SK-N-SH (cell line): ENCODE data around the gene ARID1B. TPM values are rescaled to one million over a fixed set of nuclear protein-coding genes. Genes with fewer than 3 reads are reported as not detected.

Experiments
- CTCF ChIA-PET: fragments of 300-600, 350-600 bp; formaldehyde crosslinking; extraction: SDS; loops from one replicate; lab custom pipeline; 2021; lab: Yijun Ruan, JAX
- POLR2A ChIA-PET: fragments of 350-600 bp; sonication (Branson Sonifier 250); formaldehyde crosslinking; extraction: SDS; loops from one replicate; lab custom pipeline; 2020; ENCODE audit warnings: antibody characterized with exemption, inconsistent platforms; lab: Yijun Ruan, JAX
- DNase-seq: peaks from one replicate; pipeline ENCODE4 v3.0.0; 2012
- H2AFZ ChIP-seq: fragments of 200-600 bp; sonication (generic); 2 replicates; pipeline ENCODE4 v1.8.1; 2016; ENCODE audit warnings: antibody characterized with exemption, mild to moderate bottlenecking, low read depth
- H3F3A ChIP-seq: fragments of 200-600 bp; sonication (generic); replicated peaks from 2 replicates; pipeline ENCODE3; 2016; ENCODE audit warnings: antibody characterized with exemption, mild to moderate bottlenecking; ENCODE audit not compliant: insufficient read depth
- H3K27ac ChIP-seq, 2 experiments: fragments of 200-500 bp in 1 of 2; fragments of 200-600 bp in 1 of 2; sonication (Bioruptor generic) in 1 of 2; sonication (generic), shearing (Covaris generic) in 1 of 2; 2 replicates each; pipeline versions ENCODE4 v1.5.1 to v1.6.1; 2014 to 2016; ENCODE audit warnings: low read depth in 2 of 2, inconsistent platforms in 1 of 2, low read length in 1 of 2, mild to moderate bottlenecking in 1 of 2, mixed read lengths in 1 of 2
- H3K27me3 ChIP-seq: fragments of 200-600 bp; sonication (generic), shearing (Covaris generic); 2 replicates; pipeline ENCODE4 v1.6.1; 2016; ENCODE audit warnings: mixed run types; ENCODE audit not compliant: insufficient read depth
- H3K36me3 ChIP-seq, 2 experiments: fragments of 200-500 bp in 1 of 2; fragments of 200-600 bp in 1 of 2; sonication (Bioruptor generic) in 1 of 2; sonication (generic) in 1 of 2; replicated peaks in 1 of 2; 2 replicates each; pipeline versions ENCODE3 to v1.5.1; 2014 to 2016; ENCODE audit warnings: low read length in 1 of 2, mild to moderate bottlenecking in 1 of 2; ENCODE audit not compliant: insufficient read depth in 2 of 2, control insufficient read depth in 1 of 2
- H3K4me1 ChIP-seq, 2 experiments: fragments of 200-500 bp in 1 of 2; fragments of 200-600 bp in 1 of 2; sonication (Bioruptor generic) in 1 of 2; sonication (generic), shearing (Covaris generic) in 1 of 2; 2 replicates each; pipeline versions ENCODE4 v1.5.1 to v1.6.1; 2014 to 2016; ENCODE audit warnings: low read depth in 1 of 2, low read length in 1 of 2, mixed run types in 1 of 2; ENCODE audit not compliant: insufficient read depth in 2 of 2, control insufficient read depth in 1 of 2
- H3K4me2 ChIP-seq: fragments of 200-600 bp; sonication (generic), shearing (Covaris generic); 2 replicates; pipeline ENCODE4 v1.6.1; 2017; ENCODE audit warnings: mixed run types
- H3K4me3 ChIP-seq, 2 experiments: fragments of 200-500 bp in 1 of 2; fragments of 200-600 bp in 1 of 2; sonication (Bioruptor generic) in 1 of 2; sonication (generic), shearing (Covaris generic) in 1 of 2; 2 replicates each; pipeline versions ENCODE4 v1.5.1 to v1.8.1; 2014 to 2016; ENCODE audit warnings: low read depth in 2 of 2, inconsistent platforms in 1 of 2, low read length in 1 of 2, mild to moderate bottlenecking in 1 of 2, mixed read lengths in 1 of 2, moderate library complexity in 1 of 2
- H3K79me2 ChIP-seq: fragments of 200-600 bp; sonication (generic); 2 replicates; pipeline ENCODE4 v1.8.1; 2017; ENCODE audit warnings: mild to moderate bottlenecking; ENCODE audit not compliant: insufficient read depth
- H3K9ac ChIP-seq: fragments of 200-600 bp; sonication (generic); 2 replicates; pipeline ENCODE4 v1.6.1; 2017; ENCODE audit warnings: mixed run types
- H3K9me2 ChIP-seq: fragments of 200-600 bp; sonication (generic); 2 replicates; pipeline ENCODE4 v1.6.1; 2017; ENCODE audit warnings: mixed run types
- H3K9me3 ChIP-seq: fragments of 200-600 bp; sonication (generic); 2 replicates; pipeline ENCODE4 v1.6.1; 2017; ENCODE audit warnings: mixed run types, mild to moderate bottlenecking, moderate library complexity
- H4K20me1 ChIP-seq: fragments of 200-600 bp; sonication (generic); 2 replicates; pipeline ENCODE4 v1.6.1; 2017; ENCODE audit warnings: mild to moderate bottlenecking, mixed run types; ENCODE audit not compliant: insufficient read depth
- CHD2 ChIP-seq: fragments of 150-350 bp; IDR thresholded peaks from 2 replicates; pipeline ENCODE4 v1.6.1; 2018; ENCODE audit warnings: low read length; ENCODE audit not compliant: partially characterized antibody
- FOSL2 ChIP-seq: IDR thresholded peaks from 2 replicates; pipeline ENCODE4 v1.4.0; 2012; ENCODE audit warnings: low read depth, mild to moderate bottlenecking, moderate library complexity, borderline replicate concordance
- FOXJ3 ChIP-seq: sonication (generic); formaldehyde crosslinking; IDR thresholded peaks from 2 replicates; pipeline ENCODE4 v1.5.1; 2020; ENCODE audit warnings: mild to moderate bottlenecking, missing genetic modification reagents
- GATA2 ChIP-seq: sonication (generic); formaldehyde crosslinking; IDR thresholded peaks from 2 replicates; pipeline ENCODE4 v1.5.0; 2020; ENCODE audit warnings: mild to moderate bottlenecking, missing genetic modification reagents
- JUND ChIP-seq: IDR thresholded peaks from 2 replicates; pipeline ENCODE4 v1.4.0; 2012
- MXI1 ChIP-seq: IDR thresholded peaks from 2 replicates; pipeline ENCODE4 v1.6.1; 2012; ENCODE audit warnings: mild to moderate bottlenecking, low read depth, low read length, improper control_type of control experiment
- NFIC ChIP-seq: IDR thresholded peaks from 2 replicates; pipeline ENCODE4 v1.4.0; 2012; ENCODE audit warnings: borderline replicate concordance
- POLR2AphosphoS5 ChIP-seq: IDR thresholded peaks from 2 replicates; pipeline ENCODE4 v1.6.1; 2012; ENCODE audit warnings: low read depth, low read length
- RAD21 ChIP-seq: IDR thresholded peaks from 2 replicates; pipeline ENCODE4 v1.6.1; 2012; ENCODE audit warnings: mild to moderate bottlenecking, low read length
- TCF12 ChIP-seq: IDR thresholded peaks from 2 replicates; pipeline ENCODE4 v1.4.0; 2012
- TEAD4 ChIP-seq: IDR thresholded peaks from 2 replicates; pipeline ENCODE4 v1.4.0; 2012; ENCODE audit warnings: mild to moderate bottlenecking, borderline replicate concordance; ENCODE audit not compliant: insufficient read depth
- WGBS: methylation state at CpG from one replicate; pipeline ENCODE4 v1.1.6; 2017; ENCODE audit warnings: low lambda C conversion rate; 5-methylcytosine and 5-hydroxymethylcytosine counted together
- polyA plus RNA-seq, 3 experiments: library from polyadenylated mRNA; depleted of rRNA; stranded (reverse); fragments of >200 nt; gene quantifications; 2 replicates each; pipeline ENCODE4 v1.2.3, GENCODE V29; 2012
- TF ChIP-seq, protein P1 (sequence below): IDR thresholded peaks from 2 replicates; pipeline ENCODE4 v1.4.0; 2012; ENCODE audit warnings: low read depth, borderline replicate concordance
- TF ChIP-seq, protein P2 (sequence below): IDR thresholded peaks from 2 replicates; pipeline ENCODE4 v1.6.1; 2012; ENCODE audit warnings: mild to moderate bottlenecking, low read depth, low read length, moderate library complexity
- TF ChIP-seq, protein P3 (sequence below): fragments of 200-600 bp; sonication (generic); IDR thresholded peaks from 2 replicates; pipeline ENCODE4 v1.6.1; 2017; ENCODE audit warnings: antibody characterized with exemption, mild to moderate bottlenecking, moderate library complexity
- TF ChIP-seq, protein P4 (sequence below): IDR thresholded peaks from 2 replicates; pipeline ENCODE4; 2012
- TF ChIP-seq, protein P5 (sequence below): fragments of 150-350 bp; IDR thresholded peaks from 2 replicates; pipeline ENCODE4 v1.6.1; 2017; ENCODE audit warnings: antibody characterized with exemption, low read length, low read depth, borderline replicate concordance

The ARID1B gene
- polyA plus RNA-seq, 1 of the 3 experiments (the other 2 are of a cell fraction), result 13.6 TPM

DNA sequence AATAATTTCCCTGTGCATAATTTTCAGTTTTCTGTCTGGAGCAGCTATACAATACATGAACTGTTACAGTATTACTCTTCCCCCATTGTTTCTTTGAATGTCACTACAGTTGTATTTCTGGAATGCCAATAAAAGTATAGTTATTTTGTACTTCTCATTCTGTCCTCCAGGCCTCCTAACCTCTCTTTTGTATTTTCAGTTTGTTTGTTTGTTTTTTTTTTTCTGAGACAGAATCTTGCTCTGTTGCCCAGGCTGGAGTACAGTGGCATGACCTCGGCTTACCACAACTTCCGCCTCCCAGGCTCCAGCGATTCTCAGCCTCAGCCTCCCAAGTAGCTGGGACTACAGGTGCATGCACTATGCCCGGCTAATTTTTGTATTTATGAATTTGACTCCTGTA is 16.8 kb upstream of the ARID1B start (continued):
- TF ChIP-seq, protein P1, sequence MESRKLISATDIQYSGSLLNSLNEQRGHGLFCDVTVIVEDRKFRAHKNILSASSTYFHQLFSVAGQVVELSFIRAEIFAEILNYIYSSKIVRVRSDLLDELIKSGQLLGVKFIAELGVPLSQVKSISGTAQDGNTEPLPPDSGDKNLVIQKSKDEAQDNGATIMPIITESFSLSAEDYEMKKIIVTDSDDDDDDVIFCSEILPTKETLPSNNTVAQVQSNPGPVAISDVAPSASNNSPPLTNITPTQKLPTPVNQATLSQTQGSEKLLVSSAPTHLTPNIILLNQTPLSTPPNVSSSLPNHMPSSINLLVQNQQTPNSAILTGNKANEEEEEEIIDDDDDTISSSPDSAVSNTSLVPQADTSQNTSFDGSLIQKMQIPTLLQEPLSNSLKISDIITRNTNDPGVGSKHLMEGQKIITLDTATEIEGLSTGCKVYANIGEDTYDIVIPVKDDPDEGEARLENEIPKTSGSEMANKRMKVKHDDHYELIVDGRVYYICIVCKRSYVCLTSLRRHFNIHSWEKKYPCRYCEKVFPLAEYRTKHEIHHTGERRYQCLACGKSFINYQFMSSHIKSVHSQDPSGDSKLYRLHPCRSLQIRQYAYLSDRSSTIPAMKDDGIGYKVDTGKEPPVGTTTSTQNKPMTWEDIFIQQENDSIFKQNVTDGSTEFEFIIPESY, result no peak
- TF ChIP-seq CHD2 (no peak), GATA2 (CRISPR knock-in tag) (no peak), NFIC (no peak), JUND (no peak)
- TF ChIP-seq, all 33 proteins: peak for 0

DNA sequence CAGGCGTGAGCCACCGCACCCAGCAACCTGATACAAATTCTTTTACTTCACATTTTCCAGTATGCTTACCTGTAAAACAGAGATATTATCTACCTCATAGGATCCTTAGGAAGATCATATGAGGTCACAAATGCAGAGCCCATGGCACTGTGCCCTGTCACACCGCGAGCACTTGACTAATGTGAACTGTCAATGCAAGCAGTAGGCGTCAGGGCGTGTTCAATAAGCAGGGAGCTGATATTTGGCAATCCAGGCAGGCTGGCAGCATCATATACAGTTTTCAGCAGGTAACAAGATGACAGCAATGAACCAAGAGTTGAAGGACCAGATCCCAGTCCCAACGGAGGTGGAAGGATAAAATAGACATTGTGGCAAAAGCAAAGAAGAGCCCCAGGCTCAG is 14.6 kb upstream of the ARID1B start:
- no peak overlapping the region for H3K4me3 ChIP-seq
- H3K36me3 ChIP-seq, result no peaks in the 10 kb centered on the region
- no peaks in the 10 kb centered on the region for H3K27me3 ChIP-seq
- H3K9me3 ChIP-seq, result no peaks in the 10 kb centered on the region
- WGBS, result 87% methylated on average over 7 of the region's 7 CpGs
- ChIA-PET POLR2A (no interaction called here), CTCF (interaction anchor here (0.7 to 1.0 kb wide), 2 partner anchors 9 to 14 kb away, joined by 3 read pairs; no protein-coding TSS in a partner anchor)
- TF ChIP-seq, protein P2, sequence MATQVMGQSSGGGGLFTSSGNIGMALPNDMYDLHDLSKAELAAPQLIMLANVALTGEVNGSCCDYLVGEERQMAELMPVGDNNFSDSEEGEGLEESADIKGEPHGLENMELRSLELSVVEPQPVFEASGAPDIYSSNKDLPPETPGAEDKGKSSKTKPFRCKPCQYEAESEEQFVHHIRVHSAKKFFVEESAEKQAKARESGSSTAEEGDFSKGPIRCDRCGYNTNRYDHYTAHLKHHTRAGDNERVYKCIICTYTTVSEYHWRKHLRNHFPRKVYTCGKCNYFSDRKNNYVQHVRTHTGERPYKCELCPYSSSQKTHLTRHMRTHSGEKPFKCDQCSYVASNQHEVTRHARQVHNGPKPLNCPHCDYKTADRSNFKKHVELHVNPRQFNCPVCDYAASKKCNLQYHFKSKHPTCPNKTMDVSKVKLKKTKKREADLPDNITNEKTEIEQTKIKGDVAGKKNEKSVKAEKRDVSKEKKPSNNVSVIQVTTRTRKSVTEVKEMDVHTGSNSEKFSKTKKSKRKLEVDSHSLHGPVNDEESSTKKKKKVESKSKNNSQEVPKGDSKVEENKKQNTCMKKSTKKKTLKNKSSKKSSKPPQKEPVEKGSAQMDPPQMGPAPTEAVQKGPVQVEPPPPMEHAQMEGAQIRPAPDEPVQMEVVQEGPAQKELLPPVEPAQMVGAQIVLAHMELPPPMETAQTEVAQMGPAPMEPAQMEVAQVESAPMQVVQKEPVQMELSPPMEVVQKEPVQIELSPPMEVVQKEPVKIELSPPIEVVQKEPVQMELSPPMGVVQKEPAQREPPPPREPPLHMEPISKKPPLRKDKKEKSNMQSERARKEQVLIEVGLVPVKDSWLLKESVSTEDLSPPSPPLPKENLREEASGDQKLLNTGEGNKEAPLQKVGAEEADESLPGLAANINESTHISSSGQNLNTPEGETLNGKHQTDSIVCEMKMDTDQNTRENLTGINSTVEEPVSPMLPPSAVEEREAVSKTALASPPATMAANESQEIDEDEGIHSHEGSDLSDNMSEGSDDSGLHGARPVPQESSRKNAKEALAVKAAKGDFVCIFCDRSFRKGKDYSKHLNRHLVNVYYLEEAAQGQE, result no peak
- TF ChIP-seq, protein P3, sequence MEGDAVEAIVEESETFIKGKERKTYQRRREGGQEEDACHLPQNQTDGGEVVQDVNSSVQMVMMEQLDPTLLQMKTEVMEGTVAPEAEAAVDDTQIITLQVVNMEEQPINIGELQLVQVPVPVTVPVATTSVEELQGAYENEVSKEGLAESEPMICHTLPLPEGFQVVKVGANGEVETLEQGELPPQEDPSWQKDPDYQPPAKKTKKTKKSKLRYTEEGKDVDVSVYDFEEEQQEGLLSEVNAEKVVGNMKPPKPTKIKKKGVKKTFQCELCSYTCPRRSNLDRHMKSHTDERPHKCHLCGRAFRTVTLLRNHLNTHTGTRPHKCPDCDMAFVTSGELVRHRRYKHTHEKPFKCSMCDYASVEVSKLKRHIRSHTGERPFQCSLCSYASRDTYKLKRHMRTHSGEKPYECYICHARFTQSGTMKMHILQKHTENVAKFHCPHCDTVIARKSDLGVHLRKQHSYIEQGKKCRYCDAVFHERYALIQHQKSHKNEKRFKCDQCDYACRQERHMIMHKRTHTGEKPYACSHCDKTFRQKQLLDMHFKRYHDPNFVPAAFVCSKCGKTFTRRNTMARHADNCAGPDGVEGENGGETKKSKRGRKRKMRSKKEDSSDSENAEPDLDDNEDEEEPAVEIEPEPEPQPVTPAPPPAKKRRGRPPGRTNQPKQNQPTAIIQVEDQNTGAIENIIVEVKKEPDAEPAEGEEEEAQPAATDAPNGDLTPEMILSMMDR, result no peak
- TF ChIP-seq RAD21, result no peak
- TF ChIP-seq TEAD4, result no peak
- TF ChIP-seq, protein P4, sequence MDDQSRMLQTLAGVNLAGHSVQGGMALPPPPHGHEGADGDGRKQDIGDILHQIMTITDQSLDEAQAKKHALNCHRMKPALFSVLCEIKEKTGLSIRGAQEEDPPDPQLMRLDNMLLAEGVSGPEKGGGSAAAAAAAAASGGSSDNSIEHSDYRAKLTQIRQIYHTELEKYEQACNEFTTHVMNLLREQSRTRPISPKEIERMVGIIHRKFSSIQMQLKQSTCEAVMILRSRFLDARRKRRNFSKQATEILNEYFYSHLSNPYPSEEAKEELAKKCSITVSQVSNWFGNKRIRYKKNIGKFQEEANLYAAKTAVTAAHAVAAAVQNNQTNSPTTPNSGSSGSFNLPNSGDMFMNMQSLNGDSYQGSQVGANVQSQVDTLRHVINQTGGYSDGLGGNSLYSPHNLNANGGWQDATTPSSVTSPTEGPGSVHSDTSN, result no peak
- no peak for TF ChIP-seq MXI1
- no peak for TF ChIP-seq FOXJ3 (CRISPR knock-in tag)
- TF ChIP-seq POLR2AphosphoS5, result no peak
- no peak for TF ChIP-seq TCF12
- TF ChIP-seq FOSL2, result no peak
- TF ChIP-seq, protein P5, sequence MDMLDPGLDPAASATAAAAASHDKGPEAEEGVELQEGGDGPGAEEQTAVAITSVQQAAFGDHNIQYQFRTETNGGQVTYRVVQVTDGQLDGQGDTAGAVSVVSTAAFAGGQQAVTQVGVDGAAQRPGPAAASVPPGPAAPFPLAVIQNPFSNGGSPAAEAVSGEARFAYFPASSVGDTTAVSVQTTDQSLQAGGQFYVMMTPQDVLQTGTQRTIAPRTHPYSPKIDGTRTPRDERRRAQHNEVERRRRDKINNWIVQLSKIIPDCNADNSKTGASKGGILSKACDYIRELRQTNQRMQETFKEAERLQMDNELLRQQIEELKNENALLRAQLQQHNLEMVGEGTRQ, result no peak
- TF ChIP-seq GATA2 (CRISPR knock-in tag), result no peak
- H3K9ac ChIP-seq, result no peak overlapping the region
- no peak overlapping the region for H2AFZ ChIP-seq
- H3F3A ChIP-seq, result no peaks in the 10 kb centered on the region
- H3K79me2 ChIP-seq, result no peaks in the 10 kb centered on the region
- H4K20me1 ChIP-seq, result no peaks in the 10 kb centered on the region
- H3K4me2 ChIP-seq, result no peak overlapping the region
- H3K4me1 ChIP-seq, result no peaks in the 10 kb centered on the region
- no peak for DNase-seq
- no peaks in the 10 kb centered on the region for H3K9me2 ChIP-seq
- H3K27ac ChIP-seq, result no peak overlapping the region
